Stimulated activated CD4-positive, alpha-beta T cell treated with anti-CD3 and anti-CD28 coated beads, Interleukin-2, amount 100 ng/mL, for 4 hours (primary cell): ENCODE data around the gene SLC41A3.
"Not testable (repeated sequence)": the region's sequence is repeated elsewhere in the genome, so short reads cannot be mapped to it uniquely, and the experiment has no call there.

ENCODE experiments used
- DNase-seq: peaks from one replicate; pipeline ENCODE4 v3.0.0-alpha.2; 2020; ENCODE audit warnings: low read depth

Gene SLC41A3

GRCh38 chr3:125996751-125997150, 87.2 kb downstream of the SLC41A3 start:
- not testable (repeated sequence) for DNase-seq

- peak; percentile 50 for DNase-seq
These were observed 93.5 kb downstream of the SLC41A3 start for GRCh38 chr3:125990253-125990970.

- DNase-seq, result not testable (repeated sequence)
These were observed 99.0 kb downstream of the SLC41A3 start for GRCh38 chr3:125984951-125985350.

GRCh38 chr3:125977104-125977503, 106.8 kb downstream of the SLC41A3 start:
- not testable (repeated sequence) for DNase-seq

- DNase-seq, result not testable (repeated sequence)
These were observed 107.9 kb downstream of the SLC41A3 start for GRCh38 chr3:125976003-125976390.

- DNase-seq, result not testable (repeated sequence)
These were observed 108.5 kb downstream of the SLC41A3 start for GRCh38 chr3:125975245-125976002.

GRCh38 chr3:125971997-125972944, 111.7 kb downstream of the SLC41A3 start:
- DNase-seq, result peak; percentile 13

- not testable (repeated sequence) for DNase-seq
These were observed 115.0 kb downstream of the SLC41A3 start, which contains the start of gene ROPN1B for GRCh38 chr3:125968701-125969592. TSS of gene ROPN1B (plus strand) at chr3:125969178. CDS start at chr3:125972055, 2,877 bp downstream.

- not testable (repeated sequence) for DNase-seq
These were observed 115.8 kb downstream of the SLC41A3 start for GRCh38 chr3:125968121-125968520.

GRCh38 chr3:125967156-125967555, 116.8 kb downstream of the SLC41A3 start:
- no peak for DNase-seq

- no peak for DNase-seq
These were observed 118.4 kb downstream of the SLC41A3 start for GRCh38 chr3:125965505-125965904.

GRCh38 chr3:125963834-125964233, 120.1 kb downstream of the SLC41A3 start:
- DNase-seq, result not testable (repeated sequence)

GRCh38 chr3:125961289-125961589, 122.7 kb downstream of the SLC41A3 start:
- DNase-seq, result no peak

GRCh38 chr3:125960456-125961288, 123.3 kb downstream of the SLC41A3 start:
- DNase-seq, result no peak

- no peak for DNase-seq
These were observed 123.9 kb downstream of the SLC41A3 start for GRCh38 chr3:125960066-125960424.

- no peak for DNase-seq
These were observed 124.4 kb downstream of the SLC41A3 start for GRCh38 chr3:125959317-125960065.

- no peak for DNase-seq
These were observed 125.2 kb downstream of the SLC41A3 start for GRCh38 chr3:125958511-125959316.

- no peak for DNase-seq
These were observed 126.0 kb downstream of the SLC41A3 start for GRCh38 chr3:125957674-125958510.
